Tibial artery (tissue), 4 donors: Measurements from ENCODE around the gene MUC6.

Experiments
- DNase-seq, 2 donors: peaks; one replicate each; pipeline ENCODE4 v3.0.0-alpha.2; 2019
- H3K27ac ChIP-seq, 2 donors: fragments of 200-600 bp; sonication (generic) in 1 of 2; 1 replicate in 1 of 2; 2 replicates in 1 of 2; pipeline ENCODE4 v1.5.1; 2018 to 2019; ENCODE audit warnings: mild to moderate bottlenecking in 1 of 2
- H3K27me3 ChIP-seq, 2 donors: fragments of 200-600 bp; sonication (generic) in 1 of 2; one replicate each; pipeline versions ENCODE4 v1.5.1 to v1.6.0; 2016 to 2019
- H3K36me3 ChIP-seq, 3 donors: fragments of 200-600 bp; sonication (generic) in 2 of 3; one replicate each; pipeline ENCODE4 v1.5.1; 2016 to 2019; ENCODE audit warnings: mild to moderate bottlenecking in 2 of 3
- H3K4me1 ChIP-seq, 4 donors: fragments of 200-600 bp; sonication (generic) in 2 of 4; 1 replicate in 3 of 4; 2 replicates in 1 of 4; pipeline ENCODE4 v1.5.1; 2016 to 2019
- H3K4me3 ChIP-seq, 2 donors: fragments of 200-600 bp; sonication (generic) in 1 of 2; 1 replicate in 1 of 2; 2 replicates in 1 of 2; pipeline ENCODE4 v1.5.1; 2018 to 2019; ENCODE audit warnings: mild to moderate bottlenecking in 2 of 2
- H3K9me3 ChIP-seq, 3 donors: fragments of 200-600 bp; sonication (generic) in 1 of 3; one replicate each; pipeline ENCODE4 v1.5.1; 2016 to 2019
- intact Hi-C: fragments of 100-400 bp; cut with DNase I; formaldehyde crosslinking; loops from one replicate; pipeline ENCODE4 v1.15.0; 2023; ENCODE audit warnings: low total_unique reads
- TF ChIP-seq, protein P1 (sequence below), 2 experiments: fragments of 200-600 bp in 1 of 2; fragments of 450-650 bp in 1 of 2; IDR thresholded peaks; one replicate each; pipeline ENCODE4 v1.5.1; 2017 to 2019; ENCODE audit warnings: antibody characterized with exemption in 2 of 2, mild to moderate bottlenecking in 1 of 2, moderate library complexity in 1 of 2

Gene MUC6

GRCh38 chr11:1010551-1011319 lies 25.8 kb downstream of the MUC6 start:
- Histone ChIP-seq H3K27me3 (no peaks in the 10 kb centered on the region), H3K36me3 (peaks cover 33 to 85% (median 68%) of the 10 kb centered on the region in 3 donors), H3K27ac (no peak overlapping the region), H3K9me3 (no peaks in the 10 kb centered on the region), H3K4me3 (no peak overlapping the region), H3K4me1 (no peaks in the 10 kb centered on the region)
- DNase-seq: no peak
- intact Hi-C loops: no loop called here
- TF ChIP-seq, protein P1, sequence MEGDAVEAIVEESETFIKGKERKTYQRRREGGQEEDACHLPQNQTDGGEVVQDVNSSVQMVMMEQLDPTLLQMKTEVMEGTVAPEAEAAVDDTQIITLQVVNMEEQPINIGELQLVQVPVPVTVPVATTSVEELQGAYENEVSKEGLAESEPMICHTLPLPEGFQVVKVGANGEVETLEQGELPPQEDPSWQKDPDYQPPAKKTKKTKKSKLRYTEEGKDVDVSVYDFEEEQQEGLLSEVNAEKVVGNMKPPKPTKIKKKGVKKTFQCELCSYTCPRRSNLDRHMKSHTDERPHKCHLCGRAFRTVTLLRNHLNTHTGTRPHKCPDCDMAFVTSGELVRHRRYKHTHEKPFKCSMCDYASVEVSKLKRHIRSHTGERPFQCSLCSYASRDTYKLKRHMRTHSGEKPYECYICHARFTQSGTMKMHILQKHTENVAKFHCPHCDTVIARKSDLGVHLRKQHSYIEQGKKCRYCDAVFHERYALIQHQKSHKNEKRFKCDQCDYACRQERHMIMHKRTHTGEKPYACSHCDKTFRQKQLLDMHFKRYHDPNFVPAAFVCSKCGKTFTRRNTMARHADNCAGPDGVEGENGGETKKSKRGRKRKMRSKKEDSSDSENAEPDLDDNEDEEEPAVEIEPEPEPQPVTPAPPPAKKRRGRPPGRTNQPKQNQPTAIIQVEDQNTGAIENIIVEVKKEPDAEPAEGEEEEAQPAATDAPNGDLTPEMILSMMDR (IDR thresholded peaks at IDR 0.05): no peak

- TF ChIP-seq, protein P1 (IDR thresholded peaks at IDR 0.05): no peak
- Histone ChIP-seq H3K27ac (no peak overlapping the region), H3K4me1 (no peaks in the 10 kb centered on the region), H3K9me3 (no peaks in the 10 kb centered on the region), H3K4me3 (no peak overlapping the region), H3K27me3 (no peaks in the 10 kb centered on the region), H3K36me3 (peaks cover 33 to 93% (median 76%) of the 10 kb centered on the region in 3 donors)
- intact Hi-C loops: no loop called here
- no peak for DNase-seq
These were observed 26.5 kb downstream of the MUC6 start for GRCh38 chr11:1009991-1010390.

- H3K27ac ChIP-seq: no peak overlapping the region
- intact Hi-C loops: no loop called here
- DNase-seq: no peak
- no peaks in the 10 kb centered on the region for H3K27me3 ChIP-seq
- no peak overlapping the region for H3K4me3 ChIP-seq
- no peaks in the 10 kb centered on the region for H3K9me3 ChIP-seq
- no peaks in the 10 kb centered on the region for H3K4me1 ChIP-seq
- H3K36me3 ChIP-seq: peaks cover 33 to 99% (median 78%) of the 10 kb centered on the region in 3 donors
- TF ChIP-seq, protein P1 (IDR thresholded peaks at IDR 0.05): no peak
These were observed 27.1 kb downstream of the MUC6 start for GRCh38 chr11:1009371-1009770.

DNA sequence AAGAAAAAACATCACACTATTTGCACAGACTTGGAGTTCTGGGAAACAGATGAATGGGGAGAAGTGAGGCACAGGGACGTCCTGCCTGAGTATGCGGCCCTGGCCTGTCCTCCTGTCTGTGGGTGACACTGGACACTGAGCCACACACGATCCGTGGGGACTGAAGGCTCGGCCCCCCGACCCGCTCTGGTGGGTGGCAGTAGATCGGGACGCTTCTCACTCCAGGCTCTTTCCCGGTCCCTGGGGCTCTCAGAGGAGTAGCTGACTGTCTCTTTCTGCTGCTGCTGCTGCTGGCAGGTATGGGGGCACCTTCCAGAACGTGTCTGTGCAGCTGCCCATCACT lies 27.7 kb downstream of the MUC6 start:
- Histone ChIP-seq H3K27ac (no peak overlapping the region), H3K36me3 (peaks cover 33 to 100% (median 84%) of the 10 kb centered on the region in 3 donors), H3K9me3 (no peaks in the 10 kb centered on the region), H3K27me3 (no peaks in the 10 kb centered on the region), H3K4me1 (no peaks in the 10 kb centered on the region), H3K4me3 (no peak overlapping the region)
- intact Hi-C loops: no loop called here
- DNase-seq: no peak
- TF ChIP-seq, protein P1 (IDR thresholded peaks at IDR 0.05): no peak

DNA sequence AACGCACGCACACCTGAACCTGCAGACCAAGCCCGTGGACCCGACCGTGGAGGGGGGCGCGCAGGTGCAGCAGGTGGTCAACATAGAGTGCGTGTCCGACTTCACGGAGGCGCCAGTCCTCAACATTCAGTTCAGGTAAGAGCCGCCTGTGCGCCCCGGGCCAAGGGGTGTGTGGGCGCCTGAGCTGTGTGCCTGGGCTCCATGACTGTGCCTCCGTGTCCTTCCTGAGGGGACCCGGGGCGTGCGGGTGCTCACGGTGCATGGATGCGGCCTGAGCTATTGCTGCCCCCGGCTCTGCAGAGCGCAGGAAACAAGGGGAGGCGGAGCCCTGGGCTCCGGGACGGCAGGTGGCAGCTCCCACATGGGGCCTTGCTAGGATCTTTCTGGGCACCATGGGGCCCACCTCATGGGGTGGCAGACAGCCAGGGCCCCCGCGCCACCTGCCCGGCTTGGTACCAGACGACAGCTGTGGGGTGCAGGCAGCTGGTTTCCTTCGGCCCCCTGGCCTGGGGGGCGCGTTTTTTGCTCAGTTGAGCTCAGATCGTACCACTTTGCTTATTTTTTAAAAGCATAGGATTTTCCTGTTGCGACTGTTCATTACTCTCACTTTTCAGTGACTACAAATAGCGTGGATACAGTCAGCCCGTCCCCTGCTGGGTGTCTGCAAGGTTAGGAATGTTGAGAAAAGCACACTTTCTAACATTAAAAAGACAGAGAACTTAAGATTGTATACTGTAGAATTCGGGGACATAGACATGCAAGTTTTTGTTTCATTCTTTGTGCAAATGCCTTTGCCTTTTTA lies 28.3 kb downstream of the MUC6 start:
- Histone ChIP-seq H3K4me3 (no peak overlapping the region), H3K9me3 (no peaks in the 10 kb centered on the region), H3K4me1 (no peaks in the 10 kb centered on the region), H3K27ac (no peak overlapping the region), H3K36me3 (peaks cover 33 to 100% (median 84%) of the 10 kb centered on the region in 3 donors), H3K27me3 (no peaks in the 10 kb centered on the region)
- no peak for DNase-seq
- TF ChIP-seq, protein P1 (IDR thresholded peaks at IDR 0.05): no peak
- intact Hi-C loops: no loop called here
